ENCODE measurements around the gene SLC25A17.
"Not testable (repeated sequence)": the region's sequence is repeated elsewhere in the genome, so short reads cannot be mapped to it uniquely, and the experiment has no call there.

The SLC25A17 gene

DNA sequence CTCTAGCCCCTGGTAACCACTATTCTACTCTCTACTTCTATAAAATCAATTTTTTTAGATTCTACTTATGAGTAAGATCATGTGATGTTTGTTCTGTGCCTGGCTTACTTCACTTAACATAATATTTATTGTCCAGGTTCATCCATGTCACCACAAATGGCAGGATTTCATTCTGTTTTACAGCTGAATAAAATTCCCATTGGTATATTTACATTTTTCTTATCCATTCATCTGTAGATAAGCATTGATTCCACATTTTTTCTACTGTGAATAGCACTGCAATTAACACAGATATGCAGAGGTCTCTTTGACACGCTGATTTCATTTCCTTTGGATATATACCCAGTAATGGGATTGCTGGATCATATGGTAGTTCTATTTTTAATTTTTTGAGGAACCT is 15.8 kb downstream of the SLC25A17 start:
- H3K9me3 ChIP-seq (ENCODE audit: control insufficient read depth, insufficient read depth, low read length): no peaks in the 10 kb centered on the region
- H3K9ac ChIP-seq (ENCODE audit: low read depth, low read length): no peak overlapping the region
- no peaks in the 10 kb centered on the region; the same call in 1 of the 2 replicates for H3K4me1 ChIP-seq (ENCODE audit: insufficient read depth, low read length)
- 0 out of 2 replicates have a peak, but pooled peaks cover under 1% of the 10 kb centered on the region for H3K36me3 ChIP-seq (ENCODE audit: insufficient read depth, low read length)

DNA sequence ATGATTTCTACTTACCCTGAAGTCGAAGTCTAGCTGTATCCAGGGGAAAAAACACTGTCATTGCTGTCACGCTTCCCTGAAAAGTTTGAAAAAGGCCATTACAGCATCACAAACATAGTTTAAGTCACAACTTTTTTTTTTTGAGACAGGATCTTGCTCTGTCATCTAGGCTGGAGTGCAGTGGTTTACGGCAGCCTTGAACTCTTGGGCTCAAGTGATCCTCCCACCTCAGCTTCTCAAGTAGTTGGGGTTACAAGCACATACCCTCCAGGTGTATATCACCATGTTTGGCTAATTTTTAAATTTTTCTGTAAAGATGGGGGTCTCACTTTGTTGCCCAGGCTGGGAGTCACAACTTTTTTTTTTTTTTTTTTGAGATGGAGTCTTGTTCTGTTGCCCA is 20.1 kb downstream of the SLC25A17 start:
- H3K36me3 ChIP-seq (ENCODE audit: insufficient read depth, low read length): 0 out of 2 replicates have a peak, but pooled peaks cover 3% of the 10 kb centered on the region
- no peaks in the 10 kb centered on the region for H3K9me3 ChIP-seq (ENCODE audit: control insufficient read depth, insufficient read depth, low read length)
- no peak overlapping the region for H3K9ac ChIP-seq (ENCODE audit: low read depth, low read length)
- no peaks in the 10 kb centered on the region for H3K4me1 ChIP-seq (ENCODE audit: insufficient read depth, low read length)

DNA sequence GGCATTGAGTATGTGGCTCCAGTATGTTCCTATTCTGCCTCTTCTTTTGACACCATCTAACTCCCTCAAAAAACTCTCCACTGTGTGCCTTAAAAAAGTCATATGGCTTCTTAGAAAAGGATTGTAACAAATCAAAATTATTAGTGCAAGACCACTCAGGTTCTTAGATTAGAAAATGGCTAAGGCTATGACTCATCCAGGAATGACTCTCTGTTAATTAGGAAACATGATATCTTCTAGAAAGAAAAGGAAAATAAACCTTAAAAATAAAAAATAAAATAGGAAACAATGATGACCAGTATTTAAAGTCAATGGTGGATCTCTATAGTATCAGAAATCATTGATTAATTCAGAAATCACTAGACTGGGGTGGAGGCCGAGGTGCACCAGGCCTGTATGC is 21.7 kb downstream of the SLC25A17 start:
- 0 out of 2 replicates have a peak, but pooled peaks cover 3% of the 10 kb centered on the region for H3K36me3 ChIP-seq (ENCODE audit: insufficient read depth, low read length)
- no peaks in the 10 kb centered on the region for H3K9me3 ChIP-seq (ENCODE audit: control insufficient read depth, insufficient read depth, low read length)
- H3K9ac ChIP-seq (ENCODE audit: low read depth, low read length): no peak overlapping the region
- H3K4me1 ChIP-seq (ENCODE audit: insufficient read depth, low read length): no peaks in the 10 kb centered on the region

DNA sequence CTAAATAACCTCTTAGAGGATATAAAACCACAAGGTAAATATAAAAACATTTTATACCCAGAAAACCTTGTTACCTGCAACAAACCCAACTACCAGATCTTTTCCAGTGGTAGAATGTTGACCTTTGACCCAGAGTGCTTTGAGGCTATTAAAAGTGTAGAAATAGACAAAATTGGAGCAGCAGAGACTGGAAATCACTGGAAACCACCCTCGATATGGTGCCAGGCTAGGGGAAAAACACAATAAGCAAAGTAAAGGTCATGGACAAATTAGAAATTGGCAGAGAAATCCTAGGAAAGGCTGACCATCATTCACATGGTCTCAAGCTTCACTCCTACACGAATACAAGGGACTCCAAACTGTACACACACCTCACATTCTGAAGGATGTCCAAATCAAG is 26.7 kb downstream of the SLC25A17 start:
- Histone ChIP-seq H3K9me3 (ENCODE audit: control insufficient read depth, insufficient read depth, low read length) (no peaks in the 10 kb centered on the region), H3K4me1 (ENCODE audit: insufficient read depth, low read length) (peaks cover 8% of the 10 kb centered on the region), H3K36me3 (ENCODE audit: insufficient read depth, low read length) (no peaks in the 10 kb centered on the region), H3K9ac (ENCODE audit: low read depth, low read length) (no peak overlapping the region)

DNA sequence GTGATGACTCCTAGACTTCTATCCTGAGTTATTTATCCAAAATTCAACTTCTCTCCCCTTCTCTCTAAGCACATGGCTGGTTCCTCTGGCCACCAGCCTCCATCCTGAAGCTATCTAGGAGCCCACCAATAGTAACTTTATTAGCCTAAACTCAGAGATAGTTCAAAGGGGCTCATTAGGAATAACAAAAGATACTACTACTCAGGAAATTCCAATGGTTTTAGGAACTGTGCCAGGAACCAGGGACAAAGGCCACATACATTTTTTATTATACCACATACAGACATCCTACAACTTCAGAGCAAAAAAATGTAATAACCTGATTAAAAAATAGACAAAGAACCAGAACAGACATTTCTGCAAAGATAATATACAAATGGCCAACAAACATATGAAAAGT is 27.9 kb downstream of the SLC25A17 start:
- no peaks in the 10 kb centered on the region for H3K36me3 ChIP-seq (ENCODE audit: insufficient read depth, low read length)

DNA sequence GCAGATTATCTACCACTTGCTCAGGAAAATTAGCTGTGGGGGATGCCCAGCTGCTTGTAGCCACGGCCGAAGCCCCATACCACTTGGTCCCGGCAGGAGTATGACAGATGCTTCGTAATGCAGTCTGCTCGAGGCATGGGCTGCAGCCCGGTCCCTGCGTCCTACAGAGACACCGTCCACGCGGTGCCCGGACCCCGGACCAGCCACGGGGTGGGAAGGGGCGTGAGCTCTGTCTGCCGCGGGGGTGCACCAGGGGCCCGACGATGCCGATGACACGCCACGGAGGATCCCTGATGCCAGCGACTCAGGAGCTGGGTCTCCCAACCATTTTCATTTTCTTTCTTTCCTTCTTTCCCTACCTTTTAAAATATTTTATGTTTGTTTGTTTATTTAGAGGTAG is 30.0 kb downstream of the SLC25A17 start:
- H3K9me3 ChIP-seq (ENCODE audit: control insufficient read depth, insufficient read depth, low read length): no peaks in the 10 kb centered on the region
- no peak overlapping the region for H3K9ac ChIP-seq (ENCODE audit: low read depth, low read length)
- peaks cover 3% of the 10 kb centered on the region; the same call in 1 of the 2 replicates for H3K36me3 ChIP-seq (ENCODE audit: insufficient read depth, low read length)
- peaks cover 8% of the 10 kb centered on the region for H3K4me1 ChIP-seq (ENCODE audit: insufficient read depth, low read length)

More for the DNA sequence above, 27.9 kb downstream of the SLC25A17 start:
- H3K4me1 ChIP-seq (ENCODE audit: insufficient read depth, low read length): peaks cover 8% of the 10 kb centered on the region
- no peak overlapping the region for H3K9ac ChIP-seq (ENCODE audit: low read depth, low read length)
- no peaks in the 10 kb centered on the region for H3K9me3 ChIP-seq (ENCODE audit: control insufficient read depth, insufficient read depth, low read length)

DNA sequence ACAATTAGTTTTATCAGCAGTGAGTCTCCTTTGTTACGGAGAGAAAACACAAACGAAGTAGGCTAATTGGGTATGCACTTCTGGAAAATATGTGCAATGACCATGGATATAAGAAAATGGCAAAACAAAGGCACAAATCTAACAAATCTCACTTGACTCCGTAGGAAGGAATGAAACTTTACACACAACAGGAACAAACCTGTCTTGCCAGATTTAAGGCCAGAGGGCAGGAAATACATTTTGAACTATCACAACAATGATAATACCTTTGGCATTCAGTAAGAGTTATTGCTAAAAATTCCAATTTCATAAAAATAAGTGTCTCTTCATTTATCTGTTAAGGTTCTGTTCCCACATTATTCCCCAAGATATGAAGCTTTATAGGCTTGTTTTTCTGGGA is 36.6 kb downstream of the SLC25A17 start:
- Histone ChIP-seq H3K4me1 (ENCODE audit: insufficient read depth, low read length) (no peaks in the 10 kb centered on the region), H3K36me3 (ENCODE audit: insufficient read depth, low read length) (peaks cover 3% of the 10 kb centered on the region; the same call in 1 of the 2 replicates), H3K9ac (ENCODE audit: low read depth, low read length) (no peak overlapping the region), H3K9me3 (ENCODE audit: control insufficient read depth, insufficient read depth, low read length) (no peaks in the 10 kb centered on the region)

DNA sequence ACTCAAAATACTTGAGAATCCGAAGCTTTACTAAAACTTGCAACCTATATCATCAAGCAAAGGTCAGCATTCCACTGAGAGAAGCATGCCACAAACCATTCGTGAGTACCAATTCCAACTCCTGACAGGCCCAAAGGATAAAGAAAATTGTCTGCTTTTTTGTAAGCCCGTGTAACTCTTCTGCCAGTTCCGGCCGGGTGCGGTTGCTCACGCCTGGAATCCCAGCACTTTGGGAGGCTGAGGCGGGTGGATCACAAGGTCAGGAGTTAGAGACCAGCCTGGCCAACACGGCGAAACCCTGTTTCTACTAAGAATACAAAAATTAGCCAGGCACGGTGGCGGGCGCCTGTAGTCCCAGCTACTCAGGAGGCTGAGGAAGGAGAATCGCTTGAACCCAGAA is 37.4 kb downstream of the SLC25A17 start:
- H3K36me3 ChIP-seq (ENCODE audit: insufficient read depth, low read length); H3K4me1 ChIP-seq (ENCODE audit: insufficient read depth, low read length): not testable (repeated sequence)

DNA sequence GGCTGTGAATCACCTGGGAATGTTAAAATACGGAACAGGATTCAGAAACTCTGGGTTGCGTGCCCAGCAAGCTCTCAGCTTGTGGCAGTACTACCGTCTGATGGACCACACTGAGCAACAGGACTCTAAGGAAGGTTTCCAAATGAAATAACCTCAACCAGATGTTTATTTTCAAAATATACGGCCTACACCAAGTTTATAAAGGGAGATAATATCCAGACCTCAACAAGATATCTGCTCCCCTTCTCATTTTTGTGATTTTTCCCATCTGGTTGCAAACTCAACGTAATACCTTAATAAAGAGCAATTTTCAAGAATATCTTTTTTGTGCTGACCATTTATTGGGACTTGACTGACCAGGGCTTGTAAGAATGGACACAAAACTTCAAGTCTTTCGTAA is 49.4 kb downstream of the SLC25A17 start:
- Histone ChIP-seq H3K36me3 (ENCODE audit: insufficient read depth, low read length) (peaks cover 11% of the 10 kb centered on the region), H3K4me1 (ENCODE audit: insufficient read depth, low read length) (no peaks in the 10 kb centered on the region), H3K9ac (ENCODE audit: low read depth, low read length) (no peak overlapping the region), H3K9me3 (ENCODE audit: control insufficient read depth, insufficient read depth, low read length) (no peaks in the 10 kb centered on the region)

More for the DNA sequence above, 37.4 kb downstream of the SLC25A17 start:
- not testable (repeated sequence) for H3K9ac ChIP-seq (ENCODE audit: low read depth, low read length); H3K9me3 ChIP-seq (ENCODE audit: control insufficient read depth, insufficient read depth, low read length)

DNA sequence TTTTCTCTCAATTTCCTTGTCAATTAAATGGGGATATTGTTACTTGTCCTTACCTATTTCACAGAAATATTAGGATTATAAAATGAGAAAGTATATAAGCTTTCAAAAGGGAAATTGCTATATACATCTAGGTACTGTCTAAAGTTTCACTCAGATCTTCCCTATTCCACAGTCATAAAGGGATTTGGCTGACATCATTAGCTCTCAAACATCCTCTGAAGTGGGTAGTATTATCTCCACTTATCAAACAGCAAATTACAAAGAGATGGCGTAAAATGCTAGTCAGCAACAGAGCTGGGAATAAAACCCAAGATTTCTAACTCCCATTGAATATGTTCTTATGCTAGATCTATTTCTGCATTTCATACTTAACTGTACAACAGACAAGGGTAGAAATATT is 50.9 kb downstream of the SLC25A17 start:
- H3K4me1 ChIP-seq (ENCODE audit: insufficient read depth, low read length): no peaks in the 10 kb centered on the region
- H3K36me3 ChIP-seq (ENCODE audit: insufficient read depth, low read length): peaks cover 4% of the 10 kb centered on the region
- no peak overlapping the region for H3K9ac ChIP-seq (ENCODE audit: low read depth, low read length)
- no peaks in the 10 kb centered on the region for H3K9me3 ChIP-seq (ENCODE audit: control insufficient read depth, insufficient read depth, low read length)

DNA sequence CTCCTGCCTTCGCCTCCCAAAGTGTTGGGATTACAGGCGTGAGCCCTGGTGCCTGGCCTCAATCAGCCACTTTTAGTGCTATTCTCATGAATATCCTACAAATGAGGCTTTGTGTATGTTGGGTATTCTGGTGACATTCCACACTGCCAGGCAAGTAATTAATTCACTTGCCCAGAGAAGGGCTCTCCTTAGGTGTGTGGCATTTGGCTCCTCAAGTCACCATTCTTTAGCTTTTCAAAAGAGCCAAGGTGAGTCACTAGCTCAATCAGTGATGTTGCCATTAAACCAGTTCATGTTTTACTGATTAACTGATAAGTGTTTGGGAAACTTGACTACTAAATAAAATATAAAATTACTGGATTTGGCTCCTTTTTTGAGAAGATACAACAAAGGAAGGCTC is 52.2 kb downstream of the SLC25A17 start:
- H3K36me3 ChIP-seq (ENCODE audit: insufficient read depth, low read length): 0 out of 2 replicates have a peak, but pooled peaks cover 3% of the 10 kb centered on the region
- H3K9ac ChIP-seq (ENCODE audit: low read depth, low read length): no peak overlapping the region
- no peaks in the 10 kb centered on the region for H3K9me3 ChIP-seq (ENCODE audit: control insufficient read depth, insufficient read depth, low read length)
- H3K4me1 ChIP-seq (ENCODE audit: insufficient read depth, low read length): no peaks in the 10 kb centered on the region

DNA sequence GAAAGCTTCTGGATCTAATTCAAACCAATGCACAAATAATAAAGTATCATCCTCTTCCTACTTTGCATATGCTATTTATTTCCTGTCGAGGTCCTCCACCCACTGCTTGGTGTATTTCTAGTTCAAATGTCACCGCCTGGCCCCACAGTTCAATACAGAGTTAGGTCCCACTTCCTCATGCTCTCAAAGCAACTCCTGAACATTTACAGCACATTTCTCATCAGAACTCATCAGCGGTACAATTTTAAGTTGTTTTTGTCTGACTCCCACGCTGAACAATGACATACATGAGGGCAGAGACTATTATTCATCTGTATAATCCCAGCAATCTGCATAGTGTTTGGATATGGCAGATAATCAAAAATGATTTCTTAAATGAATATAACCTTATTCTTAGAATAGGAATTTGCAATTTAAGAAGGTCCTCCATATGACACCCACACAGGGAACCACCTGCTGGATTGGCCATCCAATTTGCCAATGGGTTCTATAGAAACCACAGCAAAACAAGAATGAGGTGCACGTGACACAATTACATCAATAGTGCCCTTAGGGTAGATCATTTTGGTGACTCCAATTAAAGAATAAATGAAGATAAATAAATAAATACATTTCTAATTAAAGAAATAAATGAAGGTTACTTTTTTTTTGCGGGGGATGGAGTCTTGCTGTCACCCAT is 54.2 kb downstream of the SLC25A17 start:
- Histone ChIP-seq H3K4me1 (ENCODE audit: insufficient read depth, low read length) (no peaks in the 10 kb centered on the region), H3K9ac (ENCODE audit: low read depth, low read length) (no peak overlapping the region), H3K9me3 (ENCODE audit: control insufficient read depth, insufficient read depth, low read length) (no peaks in the 10 kb centered on the region), H3K36me3 (ENCODE audit: insufficient read depth, low read length) (0 out of 2 replicates have a peak, but pooled peaks cover 3% of the 10 kb centered on the region)

DNA sequence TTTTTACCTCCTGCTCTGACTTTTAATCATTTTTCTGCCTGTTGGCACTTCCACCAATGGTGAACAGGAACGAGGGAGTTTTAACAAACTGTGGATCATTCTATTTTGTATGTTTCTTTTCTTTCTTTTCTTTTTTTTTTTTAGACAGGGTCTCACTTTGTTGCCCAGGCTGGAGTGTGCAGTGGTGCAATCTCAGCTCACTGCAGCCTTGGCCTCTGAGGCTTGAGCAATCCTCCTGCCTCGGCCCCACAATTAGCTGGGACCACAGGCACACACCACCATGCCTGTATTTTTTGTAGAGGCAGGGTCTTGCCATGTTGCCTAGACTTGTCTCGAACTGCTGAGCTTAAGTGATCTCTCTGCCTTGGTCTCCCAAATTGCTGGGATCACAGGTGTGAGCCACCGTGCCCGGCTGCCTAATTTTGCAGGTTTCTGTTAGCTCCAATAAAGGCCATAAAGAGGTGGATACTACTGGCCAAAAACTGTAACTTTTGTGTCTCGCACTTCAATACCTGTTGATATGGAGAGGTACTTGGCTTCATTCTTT is 59.8 kb downstream of the SLC25A17 start:
- Histone ChIP-seq H3K36me3 (ENCODE audit: insufficient read depth, low read length) (no peaks in the 10 kb centered on the region), H3K9me3 (ENCODE audit: control insufficient read depth, insufficient read depth, low read length) (0 out of 2 replicates have a peak, but pooled peaks cover 2% of the 10 kb centered on the region), H3K9ac (ENCODE audit: low read depth, low read length) (no peak overlapping the region), H3K4me1 (ENCODE audit: insufficient read depth, low read length) (peaks cover 4% of the 10 kb centered on the region)

DNA sequence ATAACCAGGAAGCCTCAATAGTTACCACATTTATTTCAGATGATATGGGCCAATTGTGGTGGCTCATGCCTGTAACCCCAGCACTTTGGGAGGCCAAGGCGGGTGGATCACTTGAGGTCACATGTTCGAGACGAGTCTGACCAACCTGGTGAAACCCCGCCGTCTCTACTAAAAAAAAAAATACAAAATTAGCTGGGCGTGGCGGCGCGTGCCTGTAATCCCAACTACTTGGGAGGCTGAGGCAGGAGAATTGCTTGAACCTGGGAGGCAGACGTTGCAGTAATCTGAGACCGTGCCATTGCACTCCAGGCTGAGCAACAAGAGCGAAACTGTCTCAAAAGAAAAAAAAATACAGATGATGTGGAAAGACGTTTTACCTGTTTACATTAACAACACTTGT is 60.3 kb downstream of the SLC25A17 start:
- H3K36me3 ChIP-seq (ENCODE audit: insufficient read depth, low read length); H3K4me1 ChIP-seq (ENCODE audit: insufficient read depth, low read length); H3K9ac ChIP-seq (ENCODE audit: low read depth, low read length); H3K9me3 ChIP-seq (ENCODE audit: control insufficient read depth, insufficient read depth, low read length): not testable (repeated sequence)

DNA sequence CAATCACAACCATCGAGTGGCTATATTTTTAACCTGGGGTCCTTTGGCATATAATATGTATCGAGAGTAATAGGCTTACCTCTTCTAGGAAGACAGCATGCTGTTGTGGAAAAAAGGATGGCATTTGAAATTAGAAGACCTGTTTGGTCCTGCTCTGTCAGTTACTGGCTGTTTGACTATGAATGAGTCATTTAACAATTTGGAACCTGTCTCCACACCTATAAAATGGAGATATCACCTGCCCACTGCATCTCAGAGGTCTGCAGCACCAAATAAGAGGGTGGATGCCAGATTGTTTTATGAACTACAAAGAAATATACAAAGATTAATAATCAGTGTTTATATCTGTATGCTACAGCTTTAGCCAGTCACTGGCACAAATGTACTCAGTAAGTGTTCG is 60.8 kb downstream of the SLC25A17 start:
- peaks cover 4% of the 10 kb centered on the region for H3K4me1 ChIP-seq (ENCODE audit: insufficient read depth, low read length)
- 0 out of 2 replicates have a peak, but pooled peaks cover 2% of the 10 kb centered on the region for H3K9me3 ChIP-seq (ENCODE audit: control insufficient read depth, insufficient read depth, low read length)
- H3K36me3 ChIP-seq (ENCODE audit: insufficient read depth, low read length): no peaks in the 10 kb centered on the region
- no peak overlapping the region for H3K9ac ChIP-seq (ENCODE audit: low read depth, low read length)
